ENCODE results near the gene SHISA4.

Gene SHISA4

GRCh38 chr1:201882665-201883132 lies 6.0 kb upstream of the SHISA4 start:
- peak; percentile 34 for DNase-seq

GRCh38 chr1:201883266-201883665 lies 5.4 kb upstream of the SHISA4 start:
- DNase-seq, result no peak

GRCh38 chr1:201883786-201884185 lies 4.9 kb upstream of the SHISA4 start:
- no peak for DNase-seq

- no peak for DNase-seq
Observed at GRCh38 chr1:201884425-201884824, 4.3 kb upstream of the SHISA4 start.

GRCh38 chr1:201885531-201886075 lies 3.1 kb upstream of the SHISA4 start:
- no peak for DNase-seq

- no peak for DNase-seq
Observed at GRCh38 chr1:201886103-201886885, 2.4 kb upstream of the SHISA4 start.

- no peak for DNase-seq
Observed at GRCh38 chr1:201887116-201887866, 1.4 kb upstream of the SHISA4 start.

GRCh38 chr1:201889090-201889968 lies 631 bp downstream of the SHISA4 start:
- no peak for DNase-seq

GRCh38 chr1:201890223-201890622 lies 1.5 kb downstream of the SHISA4 start:
- DNase-seq, result no peak

- DNase-seq, result no peak
Observed at GRCh38 chr1:201890806-201891450, 2.2 kb downstream of the SHISA4 start.

GRCh38 chr1:201891451-201892045 lies 2.9 kb downstream of the SHISA4 start:
- DNase-seq, result no peak

- no peak for DNase-seq
Observed at GRCh38 chr1:201892211-201892610, 3.5 kb downstream of the SHISA4 start.

- DNase-seq, result no peak
Observed at GRCh38 chr1:201893431-201893830, 4.7 kb downstream of the SHISA4 start.

GRCh38 chr1:201894343-201895119 lies 5.8 kb downstream of the SHISA4 start:
- no peak for DNase-seq

GRCh38 chr1:201895120-201895665 lies 6.5 kb downstream of the SHISA4 start:
- DNase-seq, result no peak

- peak; percentile 84 for DNase-seq
Observed at GRCh38 chr1:201895913-201896807, 7.5 kb downstream of the SHISA4 start.

GRCh38 chr1:201896951-201897391 lies 8.3 kb downstream of the SHISA4 start:
- DNase-seq, result no peak

- DNase-seq, result no peak
Observed at GRCh38 chr1:201898240-201898894, 9.7 kb downstream of the SHISA4 start.

- DNase-seq, result no peak
Observed at GRCh38 chr1:201898992-201899391, 10.3 kb downstream of the SHISA4 start.

Measured in CD4-positive, alpha-beta T cell treated with Interleukin-17A for 1 hour (primary cell).